ENCODE results near the gene FAM110D. TPM values are rescaled to one million over a fixed set of nuclear protein-coding genes. Genes with fewer than 3 reads are reported as not detected.

Gene FAM110D
- total RNA-seq (ENCODE audit: low replicate concordance), result not detected in 2 replicates

DNA sequence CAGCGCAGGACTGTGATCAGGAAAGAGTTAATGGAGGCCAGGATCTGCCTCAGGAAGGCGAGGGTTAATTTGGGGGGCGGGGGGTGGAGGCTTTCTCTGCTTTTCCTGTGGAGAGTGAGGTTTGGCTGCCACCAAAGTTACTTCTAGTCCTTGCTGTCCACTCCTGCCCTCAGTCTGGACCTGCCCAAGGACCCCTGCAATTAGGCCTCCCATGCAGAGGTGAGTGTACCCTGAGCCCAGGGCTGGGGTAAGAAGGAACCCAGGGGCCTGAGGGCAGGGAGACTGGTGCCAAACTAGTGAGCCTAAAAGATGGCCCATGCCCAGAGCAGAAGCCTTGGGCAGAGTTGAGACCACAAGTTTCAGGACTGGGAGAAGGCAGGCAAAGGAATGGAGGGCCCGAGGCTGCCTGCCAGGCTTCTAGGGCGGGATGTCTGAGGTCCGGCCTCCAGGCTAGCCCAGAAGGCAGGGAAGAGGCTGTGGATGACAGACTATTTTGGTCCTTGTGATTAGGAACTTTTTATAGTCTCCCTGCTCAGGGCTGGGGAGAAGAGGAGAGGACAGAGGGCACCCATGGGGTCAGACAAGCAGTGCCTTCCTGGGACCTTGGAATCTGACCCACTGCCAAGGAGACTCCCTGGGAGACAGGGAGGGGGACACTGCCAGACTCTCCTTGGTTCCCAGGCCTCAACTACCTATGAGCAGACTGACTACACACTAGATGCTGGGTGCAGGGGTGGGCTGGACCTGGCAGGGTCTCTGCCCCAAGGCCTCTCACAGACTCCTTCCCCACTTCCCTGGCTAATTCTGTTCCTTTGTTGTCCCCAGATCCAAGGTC lies at the start of gene FAM110D:
FAM110D (plus strand) TSS at position 172 of the 835 bp plus-strand sequence. CDS start 2,213 bp downstream, outside the sequence.
- H3K4me3 ChIP-seq (ENCODE audit: low read depth, low read length), result no peak within 1 kb of the TSS
- no peak for DNase-seq (ENCODE audit: low read depth)
- TF ChIP-seq, protein P1, sequence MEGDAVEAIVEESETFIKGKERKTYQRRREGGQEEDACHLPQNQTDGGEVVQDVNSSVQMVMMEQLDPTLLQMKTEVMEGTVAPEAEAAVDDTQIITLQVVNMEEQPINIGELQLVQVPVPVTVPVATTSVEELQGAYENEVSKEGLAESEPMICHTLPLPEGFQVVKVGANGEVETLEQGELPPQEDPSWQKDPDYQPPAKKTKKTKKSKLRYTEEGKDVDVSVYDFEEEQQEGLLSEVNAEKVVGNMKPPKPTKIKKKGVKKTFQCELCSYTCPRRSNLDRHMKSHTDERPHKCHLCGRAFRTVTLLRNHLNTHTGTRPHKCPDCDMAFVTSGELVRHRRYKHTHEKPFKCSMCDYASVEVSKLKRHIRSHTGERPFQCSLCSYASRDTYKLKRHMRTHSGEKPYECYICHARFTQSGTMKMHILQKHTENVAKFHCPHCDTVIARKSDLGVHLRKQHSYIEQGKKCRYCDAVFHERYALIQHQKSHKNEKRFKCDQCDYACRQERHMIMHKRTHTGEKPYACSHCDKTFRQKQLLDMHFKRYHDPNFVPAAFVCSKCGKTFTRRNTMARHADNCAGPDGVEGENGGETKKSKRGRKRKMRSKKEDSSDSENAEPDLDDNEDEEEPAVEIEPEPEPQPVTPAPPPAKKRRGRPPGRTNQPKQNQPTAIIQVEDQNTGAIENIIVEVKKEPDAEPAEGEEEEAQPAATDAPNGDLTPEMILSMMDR (IDR thresholded peaks at IDR 0.05; ENCODE audit: insufficient read depth, low read length), result no peak

DNA sequence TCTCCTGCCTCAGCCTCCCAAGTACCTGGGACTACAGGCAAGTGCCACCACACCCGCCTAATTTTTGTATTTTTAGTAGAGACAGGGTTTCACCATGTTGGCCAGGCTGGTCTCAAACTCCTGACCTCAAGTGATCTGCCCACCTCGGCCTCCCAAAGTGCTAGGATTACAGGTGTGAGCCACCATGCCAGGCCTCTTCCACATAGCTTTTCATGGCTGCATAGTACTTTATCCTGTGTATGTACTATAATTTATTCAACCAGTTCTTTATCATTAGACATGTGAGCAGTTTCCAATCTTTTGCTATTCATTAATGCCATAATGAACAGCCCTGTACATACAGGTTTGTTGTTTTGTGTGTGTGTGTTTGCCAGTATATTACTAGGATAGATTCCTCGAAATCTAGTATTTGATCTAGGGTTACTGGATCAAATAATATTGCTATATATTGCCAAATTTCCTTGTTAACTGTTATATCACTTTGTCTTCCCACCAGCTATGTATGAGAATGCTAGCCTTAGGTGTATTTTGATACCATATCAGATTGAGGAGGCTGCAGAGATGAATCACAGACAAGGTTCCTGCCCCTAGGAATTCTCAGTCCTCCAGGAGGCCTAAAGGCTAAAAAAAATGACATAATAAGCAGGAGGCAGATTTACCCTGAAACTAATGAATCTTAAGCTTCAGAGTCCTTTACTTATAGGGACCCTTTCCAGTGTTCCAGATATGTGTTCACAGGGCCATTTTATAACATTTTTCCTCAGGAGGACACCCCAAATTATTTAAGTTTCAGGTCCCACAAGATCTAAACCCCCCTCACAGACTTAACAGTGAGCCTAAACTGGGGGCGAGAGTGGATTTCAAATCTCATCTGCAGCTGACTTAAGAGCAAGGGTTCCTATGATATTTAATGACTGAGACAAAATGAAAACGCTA lies 49.4 kb upstream of the FAM110D start:
- no peak overlapping the region for H3K4me3 ChIP-seq (ENCODE audit: low read depth, low read length)
- TF ChIP-seq, protein P1 (IDR thresholded peaks at IDR 0.05; ENCODE audit: insufficient read depth, low read length), result no peak
- no peak for DNase-seq (ENCODE audit: low read depth)

DNA sequence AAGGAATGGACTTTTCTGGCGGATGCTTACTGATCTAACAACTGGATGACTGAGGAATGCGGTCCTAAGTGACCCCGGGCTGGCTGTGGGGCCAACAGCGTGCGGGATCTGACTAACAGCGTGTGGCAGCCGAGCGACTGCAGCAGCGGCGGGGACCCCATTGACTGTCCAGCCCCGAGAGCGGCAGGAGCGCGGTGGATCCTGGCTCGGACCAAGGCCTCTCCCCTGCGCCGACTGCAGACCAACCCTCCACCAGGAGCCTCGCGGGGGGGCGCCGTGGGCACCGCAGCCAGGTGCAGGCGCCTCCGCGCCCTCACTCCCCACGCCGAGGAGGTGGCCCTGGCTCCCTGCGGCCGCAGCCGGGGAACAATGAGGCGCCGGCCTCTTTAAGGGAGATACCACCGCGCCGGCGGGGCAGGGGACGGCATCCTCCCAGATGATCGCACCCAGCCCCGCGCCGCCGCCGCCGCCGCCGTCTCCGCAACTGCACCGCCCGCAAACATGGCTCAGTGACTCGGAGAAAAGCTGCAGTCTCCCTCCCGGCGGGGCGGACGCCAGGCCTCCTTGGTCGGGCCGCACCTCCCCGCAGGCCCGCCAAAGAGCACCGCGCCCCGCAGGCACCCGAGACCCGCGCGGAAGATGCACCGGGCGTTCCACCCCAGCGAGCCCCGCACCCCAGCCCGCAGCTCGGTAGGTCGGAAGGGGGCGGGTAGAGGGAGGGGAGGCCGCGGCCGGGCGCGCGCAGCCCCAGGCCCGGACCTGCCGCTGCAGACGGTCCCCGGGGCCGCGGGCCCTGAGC lies 47.9 kb upstream of the FAM110D start:
- DNase-seq (ENCODE audit: low read depth), result peak; percentile 60
- peak overlapping the region; percentile 80 for H3K4me3 ChIP-seq (ENCODE audit: low read depth, low read length)
- TF ChIP-seq, protein P1 (IDR thresholded peaks at IDR 0.05; ENCODE audit: insufficient read depth, low read length), result no peak

DNA sequence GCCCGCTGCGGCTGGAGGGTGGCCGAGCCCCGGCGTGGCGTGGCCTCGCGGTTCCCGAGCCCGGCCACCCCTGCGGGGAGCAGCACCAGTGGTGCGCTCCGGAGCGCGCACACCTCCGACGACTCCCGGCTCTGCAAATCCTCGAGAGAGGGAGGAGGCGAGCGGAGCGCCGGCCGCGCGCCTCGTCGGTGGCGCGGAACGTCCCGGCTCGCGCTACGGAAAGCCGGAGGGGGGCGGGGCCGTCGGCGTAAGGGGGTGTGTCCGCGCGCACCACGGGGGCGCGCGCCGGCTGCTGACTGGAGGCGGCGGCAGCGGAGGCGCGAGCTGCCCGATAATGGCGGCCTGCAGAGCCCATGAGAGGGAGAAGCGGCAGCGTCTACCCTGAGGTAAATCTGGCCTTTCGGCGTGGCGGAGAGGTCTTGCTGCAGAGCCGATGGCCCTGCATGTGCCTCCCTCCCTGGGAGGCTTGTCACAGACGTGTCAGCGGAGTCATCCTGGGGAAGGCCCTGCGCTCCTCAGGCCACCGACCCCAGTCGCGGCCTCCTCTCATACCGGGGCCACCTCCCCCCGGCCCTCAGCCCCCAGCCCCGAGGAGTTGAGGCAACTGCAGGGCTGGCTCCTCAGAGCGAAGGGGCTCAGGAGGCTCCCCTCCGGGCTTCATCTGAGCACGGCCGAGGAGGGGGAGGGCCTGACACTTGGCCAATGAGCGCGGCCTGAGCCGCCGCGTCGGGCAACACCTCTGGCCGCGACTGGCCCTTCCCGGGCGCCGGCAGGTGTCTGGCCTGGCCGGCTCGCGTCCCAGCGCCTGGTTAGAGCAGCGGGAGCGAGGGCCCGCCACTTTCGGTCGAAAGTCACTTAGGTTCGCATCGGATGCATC lies 47.1 kb upstream of the FAM110D start, which contains the start of gene PDIK1L:
PDIK1L (plus strand) TSS at position 295 of the 877 bp plus-strand sequence. CDS start 2,485 bp downstream, outside the sequence.
- DNase-seq (ENCODE audit: low read depth), result peak; percentile 95
- TF ChIP-seq, protein P1 (IDR thresholded peaks at IDR 0.05; ENCODE audit: insufficient read depth, low read length), result no peak
- H3K4me3 ChIP-seq (ENCODE audit: low read depth, low read length), result peak within 1 kb of the TSS; percentile 95

DNA sequence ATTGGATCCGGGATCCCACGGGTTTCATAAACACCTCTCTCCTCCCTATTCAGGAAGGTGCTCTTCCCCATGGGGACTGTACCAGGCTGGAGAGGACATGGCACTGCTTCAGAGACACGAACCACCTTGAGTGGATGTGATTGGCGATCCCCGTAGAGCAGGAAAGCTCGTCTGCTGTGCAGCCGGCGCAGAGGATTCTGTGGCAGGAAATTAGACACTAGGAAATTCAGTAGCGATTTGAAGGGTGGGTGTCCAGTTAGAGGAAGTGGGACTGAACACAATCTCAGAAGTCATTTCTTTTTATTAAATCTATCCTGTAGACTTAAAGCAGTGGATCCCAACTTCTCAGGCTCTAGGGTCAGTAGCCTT lies 46.5 kb upstream of the FAM110D start:
- no peak for DNase-seq (ENCODE audit: low read depth)
- TF ChIP-seq, protein P1 (IDR thresholded peaks at IDR 0.05; ENCODE audit: insufficient read depth, low read length), result no peak
- H3K4me3 ChIP-seq (ENCODE audit: low read depth, low read length), result peak overlapping the region; percentile 95
